Hepatocyte (in vitro differentiated cells): Measurements from ENCODE around the gene GPR39. TPM values are rescaled to one million over a fixed set of nuclear protein-coding genes. Genes with fewer than 3 reads are reported as not detected.

Experiments
- DNase-seq: peaks from one replicate; pipeline ENCODE4 v3.0.0-alpha.2; 2016; ENCODE audit warnings: low spot score
- H2AFZ ChIP-seq: fragments of 200-600 bp; sonication (generic); 2 replicates; pipeline ENCODE4 v1.6.0; 2016; ENCODE audit warnings: antibody characterized with exemption, mild to moderate bottlenecking
- H3K27ac ChIP-seq: fragments of 200-600 bp; sonication (generic); 2 replicates; pipeline ENCODE4 v1.5.1; 2016; ENCODE audit warnings: mild to moderate bottlenecking
- H3K27me3 ChIP-seq: fragments of 200-600 bp; sonication (generic); 2 replicates; pipeline ENCODE4 v1.6.1; 2016
- H3K36me3 ChIP-seq: fragments of 200-600 bp; sonication (generic); replicated peaks from 2 replicates; pipeline ENCODE4 v1.5.1; 2016; ENCODE audit warnings: low read depth; ENCODE audit not compliant: insufficient read depth
- H3K4me1 ChIP-seq: fragments of 200-600 bp; sonication (generic); 2 replicates; pipeline ENCODE4 v1.5.1; 2016; ENCODE audit warnings: mild to moderate bottlenecking, moderate library complexity; ENCODE audit not compliant: insufficient read depth
- H3K4me2 ChIP-seq: fragments of 200-600 bp; sonication (generic); 2 replicates; pipeline ENCODE4 v1.6.0; 2016
- H3K4me3 ChIP-seq: fragments of 200-600 bp; sonication (generic); 2 replicates; pipeline ENCODE4 v1.5.1; 2016; ENCODE audit warnings: mild to moderate bottlenecking
- H3K79me2 ChIP-seq: fragments of 200-600 bp; sonication (generic); 2 replicates; pipeline ENCODE4 v1.6.0; 2017; ENCODE audit warnings: mild to moderate bottlenecking
- H3K9me2 ChIP-seq: fragments of 200-600 bp; sonication (generic); replicated peaks from 2 replicates; pipeline ENCODE4 v1.6.0; 2017; ENCODE audit warnings: mild to moderate bottlenecking; ENCODE audit not compliant: insufficient read depth
- H3K9me3 ChIP-seq: fragments of 200-600 bp; sonication (generic); 2 replicates; pipeline ENCODE4 v1.5.1; 2016; ENCODE audit warnings: low read depth, mild to moderate bottlenecking
- H4K20me1 ChIP-seq: fragments of 200-600 bp; sonication (generic); 2 replicates; pipeline ENCODE4 v1.6.0; 2016; ENCODE audit warnings: mild to moderate bottlenecking; ENCODE audit not compliant: insufficient read depth, poor library complexity, severe bottlenecking
- EZH2 ChIP-seq: fragments of 200-600 bp; sonication (generic); IDR thresholded peaks from 2 replicates; pipeline ENCODE4 v1.6.1; 2016; ENCODE audit warnings: antibody characterized with exemption, mild to moderate bottlenecking, borderline replicate concordance
- EZH2phosphoT487 ChIP-seq: fragments of 200-600 bp; sonication (generic); IDR thresholded peaks from one replicate; pipeline ENCODE4 v1.6.1; 2018; ENCODE audit warnings: antibody characterized with exemption, mild to moderate bottlenecking, low read depth, moderate library complexity; ENCODE audit not compliant: unreplicated experiment, severe bottlenecking
- WGBS: methylation state at CpG from one replicate; pipeline ENCODE4 v1.1.6; 2016; ENCODE audit warnings: low lambda C conversion rate; ENCODE audit errors: missing lambda C conversion rate; 5-methylcytosine and 5-hydroxymethylcytosine counted together
- polyA plus RNA-seq: library from polyadenylated mRNA; unstranded; fragments of >200 nt; fragmentation: Nextera tagmentation; extraction: Ambion mirVana; gene quantifications from 2 replicates; pipeline ENCODE4 v1.2.1, GENCODE V29; 2016
- total RNA-seq: library from RNA; depleted of rRNA; stranded (reverse); fragments of >200 nt; gene quantifications from 2 replicates; pipeline ENCODE4 v1.2.3, GENCODE V29; 2014
- TF ChIP-seq, protein P1 (sequence below): fragments of 200-600 bp; sonication (generic); IDR thresholded peaks from 2 replicates; pipeline ENCODE4 v1.5.1; 2016; ENCODE audit warnings: antibody characterized with exemption, mild to moderate bottlenecking; ENCODE audit not compliant: poor library complexity

Gene GPR39
- total and polyA plus RNA-seq, 2 experiments from 2014 or later = 11.1 to 14.5 TPM

DNA sequence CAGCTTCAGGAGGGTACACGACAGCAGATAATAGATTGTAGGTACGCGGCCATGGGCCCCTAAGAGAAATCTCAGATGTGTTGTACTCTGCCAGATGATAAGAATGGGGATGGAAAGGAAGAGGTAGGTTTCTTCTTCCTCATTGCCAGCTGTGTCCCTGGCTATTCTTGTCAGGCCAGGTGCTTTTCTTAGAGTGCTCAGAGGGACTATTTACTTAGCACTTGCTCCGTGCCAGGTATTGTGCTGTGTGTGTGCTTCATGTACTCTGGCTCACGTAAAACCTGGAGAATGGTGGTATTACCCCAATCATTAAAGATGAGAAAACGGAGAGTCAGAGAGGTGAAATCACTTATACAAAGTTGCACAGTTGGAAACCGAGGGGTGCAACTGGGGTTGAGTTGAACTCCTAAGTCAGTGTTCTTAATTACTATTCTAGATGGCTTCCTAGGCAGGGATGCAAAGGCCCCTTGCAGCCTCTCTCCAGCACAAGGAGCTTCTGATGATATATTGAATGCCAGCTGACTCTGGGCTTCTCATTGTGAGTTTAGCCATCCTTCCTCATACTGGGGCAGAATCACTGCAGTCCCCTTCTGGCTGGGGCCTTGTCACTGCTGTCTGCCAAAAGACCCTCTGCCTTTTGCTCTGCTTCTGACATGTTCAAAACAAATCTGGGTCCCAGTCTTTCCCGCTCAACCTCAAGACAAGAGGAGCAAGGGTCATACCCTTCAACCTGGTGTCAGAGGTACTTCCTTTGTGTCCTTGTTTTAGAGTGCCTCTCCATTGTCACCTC is 192.7 kb downstream of the GPR39 start:
- Histone ChIP-seq H3K9me2 (no peaks in the 10 kb centered on the region), H3K4me3 (no peak overlapping the region)

DNA sequence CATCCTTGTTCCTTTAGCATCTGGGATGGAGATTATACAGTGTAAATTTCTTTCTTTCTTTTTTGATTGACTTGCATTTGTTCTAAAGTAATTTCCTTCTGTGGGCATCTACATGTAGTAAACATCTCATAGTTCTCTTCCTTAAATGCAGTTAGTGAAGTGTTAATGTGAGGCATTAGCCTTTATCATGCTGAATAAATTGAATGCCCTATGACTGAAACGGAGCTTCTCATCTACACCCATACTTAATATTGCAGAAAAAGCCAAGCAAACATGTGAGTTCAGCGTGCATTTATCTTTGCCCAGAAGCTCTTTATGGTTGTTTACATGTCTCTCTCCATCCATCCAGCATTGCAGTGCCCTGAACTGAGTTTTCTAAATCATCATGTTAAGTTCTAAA is 195.1 kb downstream of the GPR39 start:
- Histone ChIP-seq H3K4me2 (no peak overlapping the region), H3K9me3 (no peaks in the 10 kb centered on the region), H3K79me2 (no peaks in the 10 kb centered on the region), H3K9me2 (no peaks in the 10 kb centered on the region), H3K36me3 (no peaks in the 10 kb centered on the region), H3K27ac (no peak overlapping the region), H3K4me3 (no peak overlapping the region), H3K4me1 (no peaks in the 10 kb centered on the region), H4K20me1 (no peaks in the 10 kb centered on the region), H3K27me3 (no peaks in the 10 kb centered on the region), H2AFZ (no peak overlapping the region)
- 62% methylated on average over 2 of the region's 2 CpGs for WGBS
- TF ChIP-seq, protein P1, sequence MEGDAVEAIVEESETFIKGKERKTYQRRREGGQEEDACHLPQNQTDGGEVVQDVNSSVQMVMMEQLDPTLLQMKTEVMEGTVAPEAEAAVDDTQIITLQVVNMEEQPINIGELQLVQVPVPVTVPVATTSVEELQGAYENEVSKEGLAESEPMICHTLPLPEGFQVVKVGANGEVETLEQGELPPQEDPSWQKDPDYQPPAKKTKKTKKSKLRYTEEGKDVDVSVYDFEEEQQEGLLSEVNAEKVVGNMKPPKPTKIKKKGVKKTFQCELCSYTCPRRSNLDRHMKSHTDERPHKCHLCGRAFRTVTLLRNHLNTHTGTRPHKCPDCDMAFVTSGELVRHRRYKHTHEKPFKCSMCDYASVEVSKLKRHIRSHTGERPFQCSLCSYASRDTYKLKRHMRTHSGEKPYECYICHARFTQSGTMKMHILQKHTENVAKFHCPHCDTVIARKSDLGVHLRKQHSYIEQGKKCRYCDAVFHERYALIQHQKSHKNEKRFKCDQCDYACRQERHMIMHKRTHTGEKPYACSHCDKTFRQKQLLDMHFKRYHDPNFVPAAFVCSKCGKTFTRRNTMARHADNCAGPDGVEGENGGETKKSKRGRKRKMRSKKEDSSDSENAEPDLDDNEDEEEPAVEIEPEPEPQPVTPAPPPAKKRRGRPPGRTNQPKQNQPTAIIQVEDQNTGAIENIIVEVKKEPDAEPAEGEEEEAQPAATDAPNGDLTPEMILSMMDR = no peak
- TF ChIP-seq EZH2 (no peak), EZH2phosphoT487 (no peak)
- no peak for DNase-seq

More for the DNA sequence above, 192.7 kb downstream of the GPR39 start:
- H3K27me3 ChIP-seq = no peaks in the 10 kb centered on the region
- no peaks in the 10 kb centered on the region for H3K36me3 ChIP-seq
- H3K79me2 ChIP-seq = no peaks in the 10 kb centered on the region
- no peak overlapping the region for H3K4me2 ChIP-seq
- H2AFZ ChIP-seq = no peak overlapping the region
- H3K27ac ChIP-seq = no peak overlapping the region
- TF ChIP-seq EZH2 = no peak
- TF ChIP-seq EZH2phosphoT487 = no peak
- TF ChIP-seq, protein P1 = no peak
- no peaks in the 10 kb centered on the region for H3K4me1 ChIP-seq
- DNase-seq = no peak
- H4K20me1 ChIP-seq = no peaks in the 10 kb centered on the region
- WGBS = 95% methylated on average over 8 of the region's 8 CpGs
- H3K9me3 ChIP-seq = no peaks in the 10 kb centered on the region

DNA sequence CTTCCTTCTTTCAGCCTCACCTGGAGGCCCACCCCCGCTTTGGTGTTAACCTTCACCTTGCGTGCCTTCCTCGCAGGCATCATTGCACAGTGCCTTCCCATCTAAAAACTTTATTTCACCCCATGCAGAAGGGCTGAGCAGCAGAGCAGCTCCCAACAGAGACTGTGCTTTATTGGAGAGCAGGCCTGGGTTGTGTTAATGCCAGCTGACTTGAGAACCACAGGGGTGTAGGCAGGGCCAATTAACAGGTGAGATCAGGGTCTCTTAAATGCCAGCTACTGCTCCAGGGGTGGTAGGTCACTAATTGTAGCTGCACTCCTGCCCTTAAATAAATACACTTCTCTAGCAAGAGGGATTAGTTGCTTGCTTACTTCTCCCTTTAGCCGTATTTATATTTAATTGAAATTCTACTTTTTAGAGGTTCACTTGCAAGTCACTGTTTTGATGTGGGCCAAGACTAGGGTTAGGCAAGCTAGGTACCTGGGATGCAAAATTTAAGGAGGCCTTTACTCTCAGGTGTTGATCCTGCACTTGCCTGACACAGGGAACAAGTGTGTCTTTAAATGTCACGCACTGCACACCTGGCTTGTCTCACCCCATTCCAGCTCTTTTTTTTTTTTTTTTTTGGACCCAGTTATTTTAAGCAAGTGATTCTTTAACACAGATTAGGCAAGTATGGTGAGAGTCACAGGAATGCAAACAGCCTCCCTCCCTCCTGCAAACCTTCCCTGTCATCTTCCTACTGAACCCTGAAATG is 198.9 kb downstream of the GPR39 start:
- Histone ChIP-seq H3K4me1 (no peaks in the 10 kb centered on the region), H3K27me3 (no peaks in the 10 kb centered on the region), H3K9me2 (no peaks in the 10 kb centered on the region), H3K9me3 (no peaks in the 10 kb centered on the region), H2AFZ (no peak overlapping the region), H3K79me2 (no peaks in the 10 kb centered on the region), H4K20me1 (no peaks in the 10 kb centered on the region), H3K36me3 (no peaks in the 10 kb centered on the region), H3K4me2 (no peak overlapping the region), H3K27ac (no peak overlapping the region), H3K4me3 (no peak overlapping the region)
- no peak for DNase-seq
- 85% methylated on average over 5 of the region's 5 CpGs for WGBS
- no peak for TF ChIP-seq EZH2
- TF ChIP-seq, protein P1 = no peak
